GM21423 (cell line): ENCODE results near the gene LRIG1.

ENCODE experiments used
- ATAC-seq: cut with Tn5 transposase; IDR thresholded peaks from one replicate; pipeline ENCODE4 v1.9.1; 2021; ENCODE audit warnings: mild to moderate bottlenecking, moderate library complexity; ENCODE audit not compliant: unreplicated experiment

LRIG1 gene

GRCh38 chr3:66470956-66471686 is 29.7 kb downstream of the LRIG1 start:
- ATAC-seq, result no peak

- ATAC-seq, result no peak
These were observed 30.5 kb downstream of the LRIG1 start for GRCh38 chr3:66470285-66470684.

GRCh38 chr3:66469220-66469640 is 31.6 kb downstream of the LRIG1 start:
- ATAC-seq, result peak; percentile 65

GRCh38 chr3:66467996-66468735 is 32.7 kb downstream of the LRIG1 start:
- no peak for ATAC-seq

GRCh38 chr3:66466606-66467270 is 34.1 kb downstream of the LRIG1 start:
- ATAC-seq, result no peak

- no peak for ATAC-seq
These were observed 35.2 kb downstream of the LRIG1 start for GRCh38 chr3:66465587-66465986.

- no peak for ATAC-seq
These were observed 35.8 kb downstream of the LRIG1 start for GRCh38 chr3:66465034-66465433.

GRCh38 chr3:66464512-66464894 is 36.3 kb downstream of the LRIG1 start:
- ATAC-seq, result no peak

GRCh38 chr3:66463730-66464511 is 36.9 kb downstream of the LRIG1 start:
- no peak for ATAC-seq

- no peak for ATAC-seq
These were observed 37.7 kb downstream of the LRIG1 start for GRCh38 chr3:66463054-66463631.

- ATAC-seq, result no peak
These were observed 43.6 kb downstream of the LRIG1 start for GRCh38 chr3:66457252-66457651.

- ATAC-seq, result no peak
These were observed 44.1 kb downstream of the LRIG1 start for GRCh38 chr3:66456711-66457173.

GRCh38 chr3:66454464-66454859 is 46.4 kb downstream of the LRIG1 start:
- no peak for ATAC-seq

- no peak for ATAC-seq
These were observed 47.0 kb downstream of the LRIG1 start for GRCh38 chr3:66453651-66454463.

GRCh38 chr3:66452303-66453011 is 48.4 kb downstream of the LRIG1 start:
- ATAC-seq, result no peak

- no peak for ATAC-seq
These were observed 49.1 kb downstream of the LRIG1 start for GRCh38 chr3:66451766-66452165.

GRCh38 chr3:66450390-66451022 is 50.3 kb downstream of the LRIG1 start:
- ATAC-seq, result no peak

- ATAC-seq, result no peak
These were observed 51.3 kb downstream of the LRIG1 start for GRCh38 chr3:66449411-66449974.
